ENCODE measurements around the gene CEP97.
A peak's percentile ranks its signal among the peaks of the same experiment; 100 is the strongest.
"Not testable (repeated sequence)": the region's sequence is repeated elsewhere in the genome, so short reads cannot be mapped to it uniquely, and the experiment has no call there.

CEP97 gene

GRCh38 chr3:101724329-101725193 lies at the start of gene CEP97:
CEP97 (plus strand) TSS chr3:101724614; CDS start chr3:101724677, 63 bp downstream.
- in situ Hi-C loops (cut with HindIII; ENCODE audit: low pct_ligation_motif_present, low pct_unique_long_range_greater_than_20kb, low sequenced_read_pairs), result no loop called here

GRCh38 chr3:101675709-101676215 lies 48.7 kb upstream of the CEP97 start:
- in situ Hi-C loops (cut with HindIII; ENCODE audit: low pct_ligation_motif_present, low pct_unique_long_range_greater_than_20kb, low sequenced_read_pairs), result no loop called here

More at GRCh38 chr3:101724329-101725193, at the start of gene CEP97:
- peak; percentile 89 for DNase-seq

GRCh38 chr3:101676216-101676764 lies 48.1 kb upstream of the CEP97 start:
- peak; percentile 94 for DNase-seq
- in situ Hi-C loops (cut with HindIII; ENCODE audit: low pct_ligation_motif_present, low pct_unique_long_range_greater_than_20kb, low sequenced_read_pairs), result no loop called here

More at GRCh38 chr3:101675709-101676215, 48.7 kb upstream of the CEP97 start:
- DNase-seq, result no peak

GRCh38 chr3:101676765-101677435 lies 47.5 kb upstream of the CEP97 start, which contains the start of gene ZBTB11:
ZBTB11 (minus strand) TSS chr3:101677132; CDS start chr3:101676914, 218 bp downstream.
- in situ Hi-C loops (cut with HindIII; ENCODE audit: low pct_ligation_motif_present, low pct_unique_long_range_greater_than_20kb, low sequenced_read_pairs), result no loop called here
- DNase-seq, result peak; percentile 99

GRCh38 chr3:101677436-101678286 lies 46.8 kb upstream of the CEP97 start:
- DNase-seq, result peak; percentile 12
- in situ Hi-C loops (cut with HindIII; ENCODE audit: low pct_ligation_motif_present, low pct_unique_long_range_greater_than_20kb, low sequenced_read_pairs), result no loop called here

- in situ Hi-C loops (cut with HindIII; ENCODE audit: low pct_ligation_motif_present, low pct_unique_long_range_greater_than_20kb, low sequenced_read_pairs); DNase-seq: not testable (repeated sequence)
Measured at GRCh38 chr3:101678837-101679236, 45.6 kb upstream of the CEP97 start.

GRCh38 chr3:101680466-101680865 lies 43.9 kb upstream of the CEP97 start:
- in situ Hi-C loops (cut with HindIII; ENCODE audit: low pct_ligation_motif_present, low pct_unique_long_range_greater_than_20kb, low sequenced_read_pairs), result no loop called here
- no peak for DNase-seq

GRCh38 chr3:101685050-101685400 lies 39.4 kb upstream of the CEP97 start:
- in situ Hi-C loops (cut with HindIII; ENCODE audit: low pct_ligation_motif_present, low pct_unique_long_range_greater_than_20kb, low sequenced_read_pairs), result no loop called here
- DNase-seq, result no peak

- no peak for DNase-seq
- in situ Hi-C loops (cut with HindIII; ENCODE audit: low pct_ligation_motif_present, low pct_unique_long_range_greater_than_20kb, low sequenced_read_pairs), result no loop called here
Measured at GRCh38 chr3:101685870-101686307, 38.5 kb upstream of the CEP97 start.

- no peak for DNase-seq
- in situ Hi-C loops (cut with HindIII; ENCODE audit: low pct_ligation_motif_present, low pct_unique_long_range_greater_than_20kb, low sequenced_read_pairs), result no loop called here
Measured at GRCh38 chr3:101687142-101687931, 37.1 kb upstream of the CEP97 start.

- no peak for DNase-seq
- in situ Hi-C loops (cut with HindIII; ENCODE audit: low pct_ligation_motif_present, low pct_unique_long_range_greater_than_20kb, low sequenced_read_pairs), result no loop called here
Measured at GRCh38 chr3:101689286-101689685, 35.1 kb upstream of the CEP97 start.

- in situ Hi-C loops (cut with HindIII; ENCODE audit: low pct_ligation_motif_present, low pct_unique_long_range_greater_than_20kb, low sequenced_read_pairs), result no loop called here
- no peak for DNase-seq
Measured at GRCh38 chr3:101690972-101691371, 33.4 kb upstream of the CEP97 start.

- not testable (repeated sequence) for DNase-seq
Measured at GRCh38 chr3:101691685-101692671, 32.4 kb upstream of the CEP97 start.

GRCh38 chr3:101693540-101693939 lies 30.9 kb upstream of the CEP97 start:
- in situ Hi-C loops (cut with HindIII; ENCODE audit: low pct_ligation_motif_present, low pct_unique_long_range_greater_than_20kb, low sequenced_read_pairs), result not testable (repeated sequence)
- peak; percentile 72 for DNase-seq

More at GRCh38 chr3:101691685-101692671, 32.4 kb upstream of the CEP97 start:
- in situ Hi-C loops (cut with HindIII; ENCODE audit: low pct_ligation_motif_present, low pct_unique_long_range_greater_than_20kb, low sequenced_read_pairs), result not testable (repeated sequence)

- in situ Hi-C loops (cut with HindIII; ENCODE audit: low pct_ligation_motif_present, low pct_unique_long_range_greater_than_20kb, low sequenced_read_pairs); DNase-seq: not testable (repeated sequence)
Measured at GRCh38 chr3:101694836-101695235, 29.6 kb upstream of the CEP97 start.

- DNase-seq, result peak; percentile 77
- in situ Hi-C loops (cut with HindIII; ENCODE audit: low pct_ligation_motif_present, low pct_unique_long_range_greater_than_20kb, low sequenced_read_pairs), result no loop called here
Measured at GRCh38 chr3:101695779-101696372, 28.5 kb upstream of the CEP97 start.

All from ACHN (cell line).